Progenitor cell of endocrine pancreas (in vitro differentiated cells): Measurements from ENCODE around the gene TACR2. TPM values are rescaled to one million over a fixed set of nuclear protein-coding genes. Genes with fewer than 3 reads are reported as not detected.
A peak's percentile ranks its signal among the peaks of the same experiment; 100 is the strongest.

Experiments
- DNase-seq: peaks from one replicate; pipeline ENCODE4 v3.0.0; 2021; ENCODE audit warnings: low spot score; ENCODE audit not compliant: unreplicated experiment
- H3K27ac Mint-ChIP-seq: 2 replicates; pipeline ENCODE4 v1.8.0; 2021; ENCODE audit warnings: mild to moderate bottlenecking, moderate library complexity, mixed read lengths
- H3K27me3 Mint-ChIP-seq: 2 replicates; pipeline ENCODE4 v1.8.0; 2021; ENCODE audit warnings: mixed read lengths
- H3K36me3 Mint-ChIP-seq: 2 replicates; pipeline ENCODE4 v1.8.0; 2022; ENCODE audit warnings: mixed read lengths; ENCODE audit not compliant: insufficient read depth
- H3K4me1 Mint-ChIP-seq: 2 replicates; pipeline ENCODE4 v1.8.0; 2021; ENCODE audit warnings: low read depth, mixed read lengths
- H3K4me3 Mint-ChIP-seq: 2 replicates; pipeline ENCODE4 v1.8.0; 2021; ENCODE audit warnings: low read depth, mild to moderate bottlenecking, moderate library complexity, mixed read lengths
- H3K9me3 Mint-ChIP-seq: 2 replicates; pipeline ENCODE4 v1.8.0; 2021; ENCODE audit warnings: low read depth, mixed read lengths
- CTCF ChIP-seq: fragments of 200-600 bp; sonication (generic); IDR thresholded peaks from one replicate; pipeline ENCODE4 v1.5.0; 2021; ENCODE audit warnings: antibody characterized with exemption, mild to moderate bottlenecking; ENCODE audit not compliant: unreplicated experiment
- total RNA-seq: library from RNA; stranded (reverse); gene quantifications from 2 replicates; pipeline ENCODE4 v1.2.1, GENCODE V29; 2021

TACR2 gene
- total RNA-seq, 1 donor from 2014 or later: not detected

GRCh38 chr10:69458430-69459100 lies 41.8 kb upstream of the TACR2 start:
- no peaks in the 10 kb centered on the region for H3K9me3 Mint-ChIP-seq
- H3K4me3 Mint-ChIP-seq: no peak overlapping the region
- DNase-seq: no peak
- no peaks in the 10 kb centered on the region for H3K36me3 Mint-ChIP-seq
- H3K27ac Mint-ChIP-seq: peak overlapping the region; percentile 38
- H3K27me3 Mint-ChIP-seq: peaks cover 1% of the 10 kb centered on the region
- peaks cover 9% of the 10 kb centered on the region for H3K4me1 Mint-ChIP-seq
- TF ChIP-seq CTCF: no peak

DNA sequence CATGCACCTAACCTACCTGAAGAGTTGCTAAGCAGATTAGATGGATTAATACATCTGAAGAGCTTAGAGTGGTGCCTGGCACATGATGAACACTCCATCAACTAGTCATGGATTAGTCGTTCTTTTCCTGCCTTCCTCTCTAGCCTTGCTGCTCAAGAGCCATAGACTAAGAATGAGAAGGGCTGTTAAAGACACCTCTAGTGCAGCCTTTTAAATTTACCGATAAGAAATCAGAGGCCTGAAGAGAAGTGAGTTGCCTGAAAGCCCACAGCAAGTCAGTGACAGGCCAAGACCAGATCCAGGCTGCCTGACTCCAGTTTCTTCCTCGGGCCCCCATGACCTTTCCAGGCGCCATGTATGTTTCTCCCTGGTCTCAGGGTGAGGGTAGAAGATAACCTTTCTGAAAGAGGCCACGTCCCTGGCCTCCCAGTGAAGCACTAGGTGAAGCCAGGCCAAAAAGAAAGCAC lies 41.1 kb upstream of the TACR2 start:
- Mint-ChIP-seq H3K27me3 (peaks cover 9% of the 10 kb centered on the region), H3K36me3 (no peaks in the 10 kb centered on the region), H3K27ac (no peak overlapping the region), H3K4me1 (peaks cover 9% of the 10 kb centered on the region), H3K9me3 (no peaks in the 10 kb centered on the region), H3K4me3 (no peak overlapping the region)
- no peak for DNase-seq
- TF ChIP-seq CTCF: no peak

DNA sequence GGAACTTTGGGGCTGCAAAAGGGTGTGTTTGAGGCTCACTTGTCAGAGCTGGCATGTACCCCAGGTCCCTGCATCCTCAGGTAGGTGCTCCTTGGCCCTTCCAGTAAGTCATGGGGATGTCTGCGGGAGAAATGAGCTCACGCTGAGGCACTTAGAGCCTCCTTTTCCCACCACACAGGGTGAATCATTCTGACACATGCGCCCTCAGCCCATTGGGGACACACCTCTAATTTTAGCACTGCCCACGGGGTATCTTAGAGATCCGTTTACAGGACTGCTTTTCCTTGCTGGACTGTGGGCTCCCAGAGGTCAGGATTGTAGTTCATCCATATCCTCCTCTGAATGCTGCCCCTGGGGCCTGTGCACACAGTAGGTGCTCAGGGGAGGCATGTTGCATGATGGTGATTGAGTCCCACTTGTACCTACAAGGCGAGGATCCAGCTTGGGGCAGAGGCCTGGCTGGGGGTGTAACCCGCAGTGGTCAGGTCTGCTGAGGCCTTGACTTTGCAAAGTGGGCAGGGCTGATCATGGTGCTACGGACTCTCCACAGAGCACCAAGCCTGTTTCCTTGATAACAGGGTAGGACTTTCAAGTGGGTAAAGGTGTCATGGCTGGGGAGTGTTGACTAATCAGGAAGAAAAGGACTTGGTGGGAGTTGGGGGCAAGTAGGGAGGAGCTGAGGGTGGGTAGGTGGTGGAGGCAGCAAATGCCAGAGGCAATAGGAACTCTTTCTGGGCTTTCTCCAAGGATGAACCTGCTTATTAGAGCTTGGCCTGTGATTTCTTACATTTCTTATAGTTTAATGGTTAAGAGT lies 40.4 kb upstream of the TACR2 start:
- no peak for DNase-seq
- H3K27me3 Mint-ChIP-seq: peaks cover 16% of the 10 kb centered on the region
- TF ChIP-seq CTCF: no peak
- H3K4me3 Mint-ChIP-seq: no peak overlapping the region
- peaks cover 9% of the 10 kb centered on the region for H3K4me1 Mint-ChIP-seq
- H3K27ac Mint-ChIP-seq: no peak overlapping the region
- no peaks in the 10 kb centered on the region for H3K36me3 Mint-ChIP-seq
- no peaks in the 10 kb centered on the region for H3K9me3 Mint-ChIP-seq

DNA sequence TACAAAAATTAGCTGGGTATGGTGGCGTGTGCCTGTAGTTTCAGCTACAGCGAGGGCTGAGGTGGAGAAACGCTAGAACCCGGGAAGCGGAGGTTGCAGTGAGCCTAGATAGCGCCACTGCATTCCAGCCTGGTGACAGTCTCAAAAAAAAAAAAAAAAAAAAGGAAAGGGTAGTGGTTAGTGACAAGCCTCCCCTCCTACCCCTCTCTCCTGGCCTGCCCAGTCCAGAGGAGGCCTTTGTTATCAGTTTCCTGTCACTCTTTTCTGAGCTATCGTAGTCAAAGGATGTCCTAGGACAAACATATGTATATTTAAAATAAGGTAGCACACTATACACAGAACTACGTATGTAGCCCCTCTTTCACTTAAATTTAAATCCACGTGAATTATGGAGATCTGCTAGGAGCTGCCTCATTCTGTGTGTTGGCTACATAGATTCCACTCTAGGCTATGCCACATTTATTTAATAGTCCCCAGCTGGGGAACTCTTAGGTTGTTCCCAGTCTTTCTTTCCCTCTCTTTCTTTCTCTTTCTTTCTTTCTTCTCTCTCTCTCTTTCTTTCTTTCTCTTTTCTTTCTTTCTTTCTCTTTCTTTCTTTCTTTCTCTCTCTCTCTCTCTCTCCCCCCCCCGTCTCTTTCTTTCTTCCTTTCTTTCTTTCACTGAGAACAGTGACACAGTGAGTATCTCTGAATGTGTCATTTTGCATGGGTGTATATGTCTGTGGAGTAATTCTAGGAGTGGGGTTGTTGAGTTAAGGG lies 38.5 kb upstream of the TACR2 start:
- no peak for TF ChIP-seq CTCF
- DNase-seq: no peak
- Mint-ChIP-seq H3K4me3 (no peak overlapping the region), H3K36me3 (no peaks in the 10 kb centered on the region), H3K4me1 (peaks cover 11% of the 10 kb centered on the region), H3K9me3 (no peaks in the 10 kb centered on the region), H3K27ac (no peak overlapping the region), H3K27me3 (peaks cover 20% of the 10 kb centered on the region)

GRCh38 chr10:69453795-69454194 lies 37.1 kb upstream of the TACR2 start:
- Mint-ChIP-seq H3K4me1 (peaks cover 11% of the 10 kb centered on the region), H3K9me3 (no peaks in the 10 kb centered on the region), H3K36me3 (no peaks in the 10 kb centered on the region), H3K27ac (no peak overlapping the region), H3K27me3 (peaks cover 20% of the 10 kb centered on the region), H3K4me3 (no peak overlapping the region)
- no peak for TF ChIP-seq CTCF
- DNase-seq: no peak
